WTC11 (cell line): ENCODE data around the gene SNX32. TPM values are rescaled to one million over a fixed set of nuclear protein-coding genes. Genes with fewer than 3 reads are reported as not detected.
A peak's percentile ranks its signal among the peaks of the same experiment; 100 is the strongest.

ENCODE experiments used
- ATAC-seq: fragments of 200-7000 bp; cut with Tn5 transposase; 2 replicates; pipeline ENCODE4 v1.10.0; 2021; ENCODE audit warnings: mild to moderate bottlenecking, moderate library complexity
- CTCF ChIA-PET: fragments of 300-600 bp; sonication (Branson Sonifier 250); formaldehyde crosslinking; loops from one replicate; lab custom pipeline; 2021; ENCODE audit warnings: antibody characterized with exemption; lab: Charles Lee
- POLR2A ChIA-PET: fragments of 350-600 bp; sonication (Branson Sonifier 250); formaldehyde crosslinking; loops from one replicate; lab custom pipeline; 2021; ENCODE audit warnings: antibody characterized with exemption; lab: Charles Lee
- DNase-seq: peaks from one replicate; pipeline ENCODE4 v3.0.0; 2021; ENCODE audit warnings: low spot score
- H3K27ac Mint-ChIP-seq: 2 replicates; pipeline ENCODE4 v1.8.0; 2021; ENCODE audit warnings: mixed read lengths
- H3K27me3 Mint-ChIP-seq: 2 replicates; pipeline ENCODE4 v1.8.0; 2021; ENCODE audit warnings: low read depth, mild to moderate bottlenecking, moderate library complexity, mixed read lengths
- H3K36me3 Mint-ChIP-seq: 2 replicates; pipeline ENCODE4 v1.8.0; 2021; ENCODE audit warnings: mixed read lengths
- H3K4me1 Mint-ChIP-seq: 2 replicates; pipeline ENCODE4 v1.8.0; 2022; ENCODE audit warnings: mixed read lengths
- H3K4me3 Mint-ChIP-seq: 2 replicates; pipeline ENCODE4 v1.8.0; 2021; ENCODE audit warnings: mild to moderate bottlenecking, moderate library complexity, mixed read lengths
- H3K9me3 Mint-ChIP-seq: 2 replicates; pipeline ENCODE4 v1.8.0; 2021; ENCODE audit warnings: mixed read lengths
- CREM ChIP-seq: sonication (generic); formaldehyde crosslinking; IDR thresholded peaks from 2 replicates; pipeline ENCODE4 v1.8.1; 2022; ENCODE audit warnings: mild to moderate bottlenecking, missing genetic modification reagents, moderate library complexity
- ETV6 ChIP-seq: sonication (generic); formaldehyde crosslinking; IDR thresholded peaks from 2 replicates; pipeline ENCODE4 v1.8.1; 2022; ENCODE audit warnings: mild to moderate bottlenecking, missing genetic modification reagents
- FOXJ3 ChIP-seq: sonication (generic); formaldehyde crosslinking; IDR thresholded peaks from 2 replicates; pipeline ENCODE4 v1.9.0; 2021; ENCODE audit warnings: missing genetic modification reagents, mild to moderate bottlenecking, borderline replicate concordance
- MYBL2 ChIP-seq: sonication (generic); formaldehyde crosslinking; IDR thresholded peaks from 2 replicates; pipeline ENCODE4 v1.8.1; 2023; ENCODE audit warnings: mild to moderate bottlenecking, moderate library complexity, missing genetic modification reagents
- RORB ChIP-seq: fragments of 250-450 bp; sonication (Bioruptor Pico); IDR thresholded peaks from 2 replicates; pipeline ENCODE4 v1.9.0; 2021; ENCODE audit warnings: mild to moderate bottlenecking
- SMAD3 ChIP-seq: sonication (generic); formaldehyde crosslinking; IDR thresholded peaks from 2 replicates; pipeline ENCODE4 v1.8.0; 2022; ENCODE audit warnings: missing genetic modification reagents, mild to moderate bottlenecking, borderline replicate concordance
- USF2 ChIP-seq: sonication (generic); formaldehyde crosslinking; IDR thresholded peaks from 2 replicates; pipeline ENCODE4 v1.8.1; 2023; ENCODE audit warnings: mild to moderate bottlenecking, missing genetic modification reagents, moderate library complexity
- ZBTB43 ChIP-seq: sonication (generic); formaldehyde crosslinking; IDR thresholded peaks from 2 replicates; pipeline ENCODE4 v1.8.1; 2023; ENCODE audit warnings: mild to moderate bottlenecking, missing genetic modification reagents
- ZNF263 ChIP-seq: sonication (generic); formaldehyde crosslinking; IDR thresholded peaks from 2 replicates; pipeline ENCODE4 v1.8.1; 2022; ENCODE audit warnings: low read depth, mild to moderate bottlenecking, moderate library complexity, missing genetic modification reagents
- total RNA-seq: library from RNA; stranded (reverse); gene quantifications from 3 replicates; pipeline ENCODE4 v1.2.3, GENCODE V29; 2021
- TF ChIP-seq, protein P1 (sequence below): sonication (generic); formaldehyde crosslinking; IDR thresholded peaks from 2 replicates; pipeline ENCODE4 v1.8.1; 2022; ENCODE audit warnings: low read depth, mild to moderate bottlenecking, moderate library complexity, missing genetic modification reagents, borderline replicate concordance
- TF ChIP-seq, protein P2 (sequence below): sonication (generic); formaldehyde crosslinking; IDR thresholded peaks from 2 replicates; pipeline ENCODE4 v1.8.0; 2023; ENCODE audit warnings: missing genetic modification reagents
- TF ChIP-seq, protein P3 (sequence below): fragments of 250-450 bp; sonication (Bioruptor Pico); IDR thresholded peaks from 2 replicates; pipeline ENCODE4 v1.9.0; 2021; ENCODE audit warnings: mild to moderate bottlenecking

SNX32 gene
- total RNA-seq, 1 experiment from 2014 or later = 2.9 TPM

DNA sequence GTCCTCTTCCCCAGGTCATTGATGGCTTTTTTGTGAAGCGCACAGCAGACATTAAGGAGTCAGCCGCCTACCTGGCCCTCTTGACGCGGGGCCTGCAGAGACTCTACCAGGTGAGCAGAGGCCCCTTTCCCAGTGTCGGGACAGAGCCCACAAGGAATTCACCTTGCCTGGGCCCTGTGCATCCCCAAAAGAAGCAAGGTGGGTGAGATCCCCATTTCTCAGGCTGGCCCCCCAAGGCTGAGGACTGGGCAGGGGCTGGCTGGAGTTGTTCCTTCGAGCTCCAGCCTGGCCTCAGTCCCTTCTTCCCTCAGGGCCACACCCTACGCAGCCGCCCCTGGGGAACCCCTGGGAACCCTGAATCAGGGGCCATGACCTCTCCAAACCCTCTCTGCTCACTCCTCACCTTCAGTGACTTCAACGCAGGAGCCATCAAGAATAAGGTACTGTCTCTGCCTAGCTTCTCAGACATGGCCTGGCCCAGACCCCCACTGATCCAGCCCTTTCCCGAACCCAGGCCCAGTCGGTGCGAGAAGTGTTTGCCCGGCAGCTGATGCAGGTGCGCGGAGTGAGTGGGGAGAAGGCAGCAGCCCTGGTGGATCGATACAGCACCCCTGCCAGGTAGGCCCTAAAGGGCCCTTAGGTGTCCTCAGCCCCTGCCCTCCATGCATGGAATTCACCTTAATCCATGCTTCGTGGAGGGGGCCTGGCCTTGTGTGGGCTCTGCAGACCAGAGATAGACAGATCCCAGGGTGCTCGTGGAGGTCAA lies 31.1 kb downstream of the SNX32 start:
- CTCF ChIA-PET = interaction anchor here (16.6 kb wide), 1 partner anchor 24 kb away, joined by 539 read pairs; the partner anchor contains the start of genes CCDC85B and FIBP

DNA sequence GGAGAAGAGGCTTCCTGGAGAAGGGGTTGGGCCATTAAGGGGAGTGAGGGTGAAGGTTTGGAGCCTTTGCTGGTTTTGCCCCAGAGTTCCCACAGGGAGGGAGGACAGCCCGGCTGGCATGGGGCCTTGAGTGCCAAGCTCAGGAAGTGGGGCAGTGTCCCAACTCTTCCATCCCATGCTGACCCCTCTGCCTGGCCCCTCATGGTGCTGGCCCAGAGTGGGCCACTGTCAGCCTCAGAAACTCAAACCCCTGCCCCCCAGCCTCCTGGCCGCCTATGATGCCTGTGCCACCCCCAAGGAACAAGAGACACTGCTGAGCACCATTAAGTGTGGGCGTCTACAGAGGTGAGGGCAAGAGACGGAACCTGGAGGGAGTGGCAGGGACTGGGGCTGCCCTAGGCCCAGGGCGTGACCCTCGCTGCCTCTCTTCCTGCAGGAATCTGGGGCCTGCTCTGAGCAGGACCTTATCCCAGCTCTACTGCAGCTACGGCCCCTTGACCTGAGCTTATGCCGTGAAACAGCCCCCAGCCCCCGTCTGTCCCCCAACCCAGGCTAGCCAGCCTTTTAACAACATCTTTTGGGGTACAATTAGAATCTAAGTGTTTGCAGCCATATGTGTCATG lies 31.9 kb downstream of the SNX32 start:
- H3K4me3 Mint-ChIP-seq = no peak overlapping the region
- no peak for ATAC-seq
- TF ChIP-seq ETV6 (CRISPR knock-in tag) = no peak
- H3K9me3 Mint-ChIP-seq = no peaks in the 10 kb centered on the region
- no peak for DNase-seq
- ChIA-PET CTCF (interaction anchor here (16.6 kb wide), 1 partner anchor 24 kb away, joined by 539 read pairs; the partner anchor contains the start of genes CCDC85B and FIBP), POLR2A (no interaction called here)
- H3K36me3 Mint-ChIP-seq = peaks cover 20% of the 10 kb centered on the region
- no peak overlapping the region for H3K27ac Mint-ChIP-seq
- peaks cover 19% of the 10 kb centered on the region for H3K4me1 Mint-ChIP-seq
- H3K27me3 Mint-ChIP-seq = peaks cover 26% of the 10 kb centered on the region

More for the DNA sequence above, 31.1 kb downstream of the SNX32 start:
- no peak for DNase-seq
- Mint-ChIP-seq H3K9me3 (no peaks in the 10 kb centered on the region), H3K27me3 (peaks cover 19% of the 10 kb centered on the region), H3K4me1 (peaks cover 19% of the 10 kb centered on the region), H3K36me3 (peaks cover 20% of the 10 kb centered on the region), H3K27ac (no peak overlapping the region), H3K4me3 (no peak overlapping the region)
- no peak for ATAC-seq
- POLR2A ChIA-PET = no interaction called here
- TF ChIP-seq FOXJ3 (CRISPR knock-in tag) (no peak), RORB (no peak), SMAD3 (CRISPR knock-in tag) (no peak)
- TF ChIP-seq, protein P1, sequence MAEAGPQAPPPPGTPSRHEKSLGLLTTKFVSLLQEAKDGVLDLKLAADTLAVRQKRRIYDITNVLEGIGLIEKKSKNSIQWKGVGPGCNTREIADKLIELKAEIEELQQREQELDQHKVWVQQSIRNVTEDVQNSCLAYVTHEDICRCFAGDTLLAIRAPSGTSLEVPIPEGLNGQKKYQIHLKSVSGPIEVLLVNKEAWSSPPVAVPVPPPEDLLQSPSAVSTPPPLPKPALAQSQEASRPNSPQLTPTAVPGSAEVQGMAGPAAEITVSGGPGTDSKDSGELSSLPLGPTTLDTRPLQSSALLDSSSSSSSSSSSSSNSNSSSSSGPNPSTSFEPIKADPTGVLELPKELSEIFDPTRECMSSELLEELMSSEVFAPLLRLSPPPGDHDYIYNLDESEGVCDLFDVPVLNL (CRISPR knock-in tag) = no peak

- ATAC-seq (no peak), DNase-seq (no peak)
- CTCF ChIA-PET = interaction anchor here (0.5 to 16.6 kb wide), 5 partner anchors 14 to 181 kb away, joined by 3 to 539 read pairs (median 4); partner anchors contain the start of genes CCDC85B and FIBP
- POLR2A ChIA-PET = interaction anchor here (0.5 to 1.1 kb wide), 3 partner anchors 13 to 701 kb away, joined by 3 to 4 read pairs (median 3); partner anchors contain the start of gene FIBP
- peaks cover 20% of the 10 kb centered on the region for H3K36me3 Mint-ChIP-seq
- no peak for TF ChIP-seq USF2 (CRISPR knock-in tag)
- TF ChIP-seq, protein P2, sequence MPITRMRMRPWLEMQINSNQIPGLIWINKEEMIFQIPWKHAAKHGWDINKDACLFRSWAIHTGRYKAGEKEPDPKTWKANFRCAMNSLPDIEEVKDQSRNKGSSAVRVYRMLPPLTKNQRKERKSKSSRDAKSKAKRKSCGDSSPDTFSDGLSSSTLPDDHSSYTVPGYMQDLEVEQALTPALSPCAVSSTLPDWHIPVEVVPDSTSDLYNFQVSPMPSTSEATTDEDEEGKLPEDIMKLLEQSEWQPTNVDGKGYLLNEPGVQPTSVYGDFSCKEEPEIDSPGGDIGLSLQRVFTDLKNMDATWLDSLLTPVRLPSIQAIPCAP = no peak
- peaks cover 12% of the 10 kb centered on the region for H3K4me1 Mint-ChIP-seq
- H3K9me3 Mint-ChIP-seq = no peaks in the 10 kb centered on the region
- peaks cover 37% of the 10 kb centered on the region for H3K27me3 Mint-ChIP-seq
- peak overlapping the region; percentile 34; the same call in 1 of the 2 replicates for H3K27ac Mint-ChIP-seq
- H3K4me3 Mint-ChIP-seq = peak overlapping the region; percentile 88; the same call in 1 of the 2 replicates
These were observed 32.9 kb downstream of the SNX32 start for GRCh38 chr11:65866509-65867283.

GRCh38 chr11:65867284-65868071 lies 33.7 kb downstream of the SNX32 start:
- POLR2A ChIA-PET = interaction anchor here (0.7 to 3.1 kb wide), 4 partner anchors 8 to 25 kb away, joined by 3 to 19 read pairs (median 4); partner anchors contain the start of genes CFL1, FIBP and MUS81
- peaks cover 42% of the 10 kb centered on the region for H3K27me3 Mint-ChIP-seq
- H3K4me3 Mint-ChIP-seq = peak overlapping the region; percentile 88
- peaks cover 20% of the 10 kb centered on the region for H3K36me3 Mint-ChIP-seq
- peak overlapping the region; percentile 44 for H3K27ac Mint-ChIP-seq
- H3K4me1 Mint-ChIP-seq = peaks cover 11% of the 10 kb centered on the region
- CTCF ChIA-PET = interaction anchor here (0.5 to 16.6 kb wide), 7 partner anchors 8 to 181 kb away, joined by 3 to 539 read pairs (median 4); partner anchors contain the start of genes CCDC85B, CFL1, FIBP and MUS81
- ATAC-seq = peak; percentile 44
- peak; percentile 74 for DNase-seq
- H3K9me3 Mint-ChIP-seq = no peaks in the 10 kb centered on the region
- TF ChIP-seq MYBL2 (0 out of 2 replicates have a peak, but pooled peaks have one; percentile 14), ZBTB43 (no peak), CREM (CRISPR knock-in tag) (no peak), ZNF263 (CRISPR knock-in tag) (no peak)
- TF ChIP-seq, protein P3, sequence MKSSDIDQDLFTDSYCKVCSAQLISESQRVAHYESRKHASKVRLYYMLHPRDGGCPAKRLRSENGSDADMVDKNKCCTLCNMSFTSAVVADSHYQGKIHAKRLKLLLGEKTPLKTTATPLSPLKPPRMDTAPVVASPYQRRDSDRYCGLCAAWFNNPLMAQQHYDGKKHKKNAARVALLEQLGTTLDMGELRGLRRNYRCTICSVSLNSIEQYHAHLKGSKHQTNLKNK (CRISPR knock-in tag) = peak; percentile 13; the same call in 1 of the 2 replicates
